AG10803 (cell line): Measurements from ENCODE around the gene RANBP3.

Source experiments
- DNase-seq: peaks from one replicate; pipeline ENCODE4 v3.0.0; 2010; ENCODE audit warnings: low read depth
- H3K4me3 ChIP-seq: 2 replicates; pipeline ENCODE4 v1.5.1; 2011; ENCODE audit warnings: mild to moderate bottlenecking, low read length, control low read depth
- TF ChIP-seq, protein P1 (sequence below): conservative IDR thresholded peaks from 2 replicates; pipeline ENCODE4 v1.5.1; 2011; ENCODE audit warnings: mild to moderate bottlenecking, low read length, control low read depth, inconsistent platforms

The RANBP3 gene

DNA sequence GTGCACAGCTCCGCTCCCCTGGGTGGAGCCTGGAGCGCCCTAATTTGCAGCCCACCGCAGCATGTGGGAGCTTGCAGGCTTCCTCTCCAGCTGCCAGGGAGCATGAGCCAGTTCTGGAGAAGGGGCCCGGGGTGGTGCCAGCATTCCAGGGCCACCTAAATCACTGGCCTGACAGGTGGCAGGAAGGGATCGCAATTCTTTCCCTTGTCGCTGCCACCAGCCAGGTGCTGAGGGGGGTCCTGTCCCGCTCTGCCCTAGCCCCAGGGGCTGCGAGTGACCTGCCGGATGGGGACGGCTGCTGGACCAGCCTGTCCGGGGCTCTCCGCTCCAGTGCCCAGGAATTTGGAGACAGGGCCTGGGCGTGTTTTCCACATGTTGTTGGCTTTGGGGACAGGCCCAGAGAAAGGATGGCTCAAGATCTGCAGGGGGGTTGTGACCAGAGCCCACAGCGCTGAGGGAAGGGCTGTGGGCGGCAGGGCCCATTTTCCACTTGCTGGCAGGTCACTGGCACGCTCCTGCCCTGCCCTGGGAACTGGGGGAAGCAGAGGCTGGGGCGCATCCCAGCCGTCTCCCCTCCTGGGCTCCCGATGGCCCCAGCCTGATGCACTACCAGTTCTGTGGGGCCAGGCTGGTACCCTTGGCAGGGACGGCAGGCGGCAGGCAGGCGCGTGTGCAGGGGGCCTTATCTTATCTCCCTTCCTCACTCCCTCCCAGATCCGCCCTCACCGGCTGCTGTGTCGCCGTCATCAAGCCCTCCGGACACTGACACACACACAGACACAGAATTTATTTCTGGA, 83.8 kb downstream of the RANBP3 start:
- no peak overlapping the region for H3K4me3 ChIP-seq
- DNase-seq, result no peak
- TF ChIP-seq, protein P1, sequence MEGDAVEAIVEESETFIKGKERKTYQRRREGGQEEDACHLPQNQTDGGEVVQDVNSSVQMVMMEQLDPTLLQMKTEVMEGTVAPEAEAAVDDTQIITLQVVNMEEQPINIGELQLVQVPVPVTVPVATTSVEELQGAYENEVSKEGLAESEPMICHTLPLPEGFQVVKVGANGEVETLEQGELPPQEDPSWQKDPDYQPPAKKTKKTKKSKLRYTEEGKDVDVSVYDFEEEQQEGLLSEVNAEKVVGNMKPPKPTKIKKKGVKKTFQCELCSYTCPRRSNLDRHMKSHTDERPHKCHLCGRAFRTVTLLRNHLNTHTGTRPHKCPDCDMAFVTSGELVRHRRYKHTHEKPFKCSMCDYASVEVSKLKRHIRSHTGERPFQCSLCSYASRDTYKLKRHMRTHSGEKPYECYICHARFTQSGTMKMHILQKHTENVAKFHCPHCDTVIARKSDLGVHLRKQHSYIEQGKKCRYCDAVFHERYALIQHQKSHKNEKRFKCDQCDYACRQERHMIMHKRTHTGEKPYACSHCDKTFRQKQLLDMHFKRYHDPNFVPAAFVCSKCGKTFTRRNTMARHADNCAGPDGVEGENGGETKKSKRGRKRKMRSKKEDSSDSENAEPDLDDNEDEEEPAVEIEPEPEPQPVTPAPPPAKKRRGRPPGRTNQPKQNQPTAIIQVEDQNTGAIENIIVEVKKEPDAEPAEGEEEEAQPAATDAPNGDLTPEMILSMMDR, result no peak

DNA sequence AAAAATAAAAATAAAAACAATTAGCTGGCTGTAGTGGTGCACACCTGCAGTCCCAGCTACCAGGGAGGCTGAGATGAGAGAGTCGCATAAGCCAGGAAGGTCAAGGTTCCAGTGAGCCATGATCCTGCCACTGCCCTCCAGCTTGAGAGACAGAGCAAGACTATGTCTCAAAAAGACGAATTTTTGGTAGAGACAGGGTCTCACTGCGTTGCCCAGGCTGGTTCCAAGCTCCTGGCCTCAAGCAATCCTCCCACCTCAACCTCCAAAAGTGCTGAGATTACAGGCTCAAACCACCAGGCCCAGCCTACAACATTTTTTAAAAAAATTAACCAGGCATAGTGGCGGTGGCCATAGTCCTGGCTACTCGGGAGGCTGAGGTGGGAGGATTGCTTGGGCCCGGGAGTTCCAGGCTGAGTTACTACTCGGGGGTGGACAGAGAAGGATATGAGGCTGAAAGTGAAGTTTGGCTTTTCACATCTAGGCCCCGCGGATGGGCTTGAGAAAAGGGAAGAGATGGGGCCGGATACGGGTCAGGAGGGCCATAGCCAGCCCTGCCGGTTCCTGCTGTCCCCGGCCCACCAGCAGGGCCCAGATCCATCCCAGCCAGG, 84.5 kb downstream of the RANBP3 start:
- no peak for DNase-seq
- TF ChIP-seq, protein P1, result no peak; the same call in 1 of the 2 replicates
- H3K4me3 ChIP-seq, result no peak overlapping the region

DNA sequence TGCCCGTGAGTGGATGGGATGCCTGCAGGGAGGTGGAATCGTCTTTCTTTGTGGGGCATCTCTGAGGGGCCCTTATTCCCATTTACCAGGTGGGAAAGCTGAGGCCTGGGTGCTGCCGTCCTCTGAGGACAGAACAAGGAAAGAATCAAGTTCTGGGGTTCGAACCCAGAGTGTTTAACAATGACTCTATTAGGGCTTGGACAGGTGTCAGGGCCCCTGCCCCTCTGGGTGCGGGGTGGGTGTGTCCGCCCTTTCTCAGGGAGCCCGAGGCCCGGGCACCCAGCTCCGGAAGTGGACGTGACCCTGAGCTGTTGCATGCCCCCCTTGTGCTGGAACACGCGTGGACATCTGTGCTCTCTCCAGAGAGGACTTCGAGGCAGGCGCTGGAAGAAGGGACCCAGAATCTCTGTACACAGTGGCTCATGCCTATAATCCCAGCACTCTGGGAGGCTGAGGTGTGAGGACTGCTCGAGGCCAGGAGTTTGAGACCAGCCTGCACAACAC, 85.1 kb downstream of the RANBP3 start:
- TF ChIP-seq, protein P1, result no peak
- H3K4me3 ChIP-seq, result no peak overlapping the region
- DNase-seq, result no peak

DNA sequence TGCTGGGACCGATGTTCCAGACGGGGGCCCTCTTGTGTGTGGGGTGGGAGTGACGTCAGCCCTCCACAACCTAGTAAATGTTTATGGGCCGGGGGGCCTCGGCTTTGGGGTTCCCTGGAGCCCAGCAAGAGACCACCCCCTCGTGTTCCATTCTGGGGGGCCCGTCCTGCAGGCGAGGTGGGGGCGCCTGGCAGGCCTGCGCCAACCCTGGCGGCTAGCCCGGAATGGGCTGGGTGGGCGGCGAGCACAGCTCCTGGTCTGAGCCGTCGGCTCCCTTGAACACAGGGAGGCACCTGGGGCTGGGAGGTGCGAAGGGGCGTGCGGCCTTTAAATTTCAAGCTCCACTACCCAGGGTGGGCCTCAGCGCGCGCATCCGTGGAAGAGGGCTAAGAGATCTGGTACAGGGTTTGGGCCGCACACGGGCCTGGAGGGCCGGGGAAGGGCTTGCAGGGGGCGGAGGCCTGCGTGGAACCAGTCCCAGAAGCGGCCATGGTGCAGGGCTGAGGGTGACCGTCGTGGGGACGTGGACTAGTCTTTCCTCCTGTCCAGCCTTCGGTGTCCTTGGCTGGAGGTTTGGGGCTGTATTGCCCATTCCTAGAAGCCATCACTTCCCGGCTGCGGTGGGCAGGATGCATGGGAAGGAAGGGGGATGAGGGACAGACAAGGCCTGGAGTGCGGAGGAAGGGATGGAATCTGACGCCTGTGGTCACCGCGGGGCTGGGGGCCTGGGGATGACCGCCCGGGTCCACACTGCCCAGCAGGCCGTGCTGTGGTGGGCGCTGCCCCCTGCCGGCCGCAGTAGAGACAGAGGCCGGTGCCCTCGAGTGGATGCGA, 85.8 kb downstream of the RANBP3 start:
- TF ChIP-seq, protein P1, result peak; percentile 75
- H3K4me3 ChIP-seq, result no peak overlapping the region
- peak; percentile 36 for DNase-seq

DNA sequence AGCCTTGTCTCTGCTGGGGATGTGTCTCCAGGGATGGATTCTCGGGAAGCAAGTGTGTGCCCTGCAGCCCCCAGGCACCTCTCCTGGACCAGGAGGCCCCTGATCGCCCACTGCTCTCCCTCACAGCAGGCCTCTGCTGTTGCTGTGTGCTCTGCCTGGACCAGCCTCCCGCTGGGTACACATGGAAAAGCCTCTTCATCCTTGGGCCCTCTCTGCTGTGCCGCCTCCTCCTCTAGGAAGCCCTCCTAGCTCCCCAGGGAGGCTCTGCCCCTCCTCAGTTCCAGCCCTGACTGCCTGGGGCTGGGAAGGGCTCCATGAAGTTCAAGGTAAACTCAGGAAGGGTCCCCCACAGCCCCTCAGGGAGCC, 86.4 kb downstream of the RANBP3 start:
- TF ChIP-seq, protein P1, result no peak
- no peak for DNase-seq

DNA sequence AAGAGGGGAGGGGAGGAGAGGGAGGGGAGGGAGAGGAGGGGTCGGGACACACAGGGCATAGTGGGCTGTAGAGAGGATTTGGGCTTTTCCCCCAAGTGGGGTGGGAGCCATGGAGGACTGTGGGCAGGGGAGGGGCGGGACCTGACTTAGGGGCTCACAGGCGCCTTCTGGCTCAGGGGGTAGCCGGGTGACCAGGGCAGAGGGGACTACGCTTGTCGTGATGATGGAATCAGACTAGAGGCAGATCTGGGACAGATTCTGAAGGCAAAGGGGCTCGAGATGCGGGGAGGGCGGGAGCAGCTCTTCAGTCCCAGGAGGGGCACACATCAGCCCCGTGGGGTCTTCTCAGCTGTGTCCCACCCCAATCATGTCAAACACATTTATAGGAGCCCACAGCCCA, 87.8 kb downstream of the RANBP3 start:
- H3K4me3 ChIP-seq, result no peak overlapping the region
- no peak for DNase-seq
- TF ChIP-seq, protein P1, result no peak

More for the DNA sequence above, 86.4 kb downstream of the RANBP3 start:
- no peak overlapping the region for H3K4me3 ChIP-seq
